Activated T-cell treated with anti-CD3 and anti-CD28 coated beads for 1 hour (primary cell): ENCODE results near the gene IL17RD.
"Not testable (repeated sequence)": the region's sequence is repeated elsewhere in the genome, so short reads cannot be mapped to it uniquely, and the experiment has no call there.

ENCODE experiments used
- DNase-seq: peaks from one replicate; pipeline ENCODE4 v3.0.0-alpha.2; 2020; ENCODE audit warnings: low read depth

Gene IL17RD

DNA sequence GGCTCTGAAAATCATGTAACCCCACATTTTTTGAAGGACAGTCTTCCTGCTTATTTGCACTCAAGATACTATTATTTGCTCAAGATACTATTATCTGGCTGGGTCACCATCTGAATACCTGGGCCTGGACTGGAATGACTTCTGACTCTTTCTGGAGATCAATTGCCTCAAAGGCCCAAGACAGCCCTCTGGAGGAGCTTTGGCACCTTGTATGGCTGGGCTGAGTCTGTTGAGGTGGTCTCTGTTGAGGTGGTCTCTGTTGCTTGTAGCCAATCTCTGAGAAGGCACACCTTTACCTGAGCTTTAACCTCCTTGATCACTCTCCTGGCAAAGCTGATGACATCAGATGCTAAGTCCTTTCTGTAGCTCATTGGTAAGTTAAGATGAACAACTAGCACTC lies 71.7 kb downstream of the IL17RD start:
- no peak for DNase-seq

DNA sequence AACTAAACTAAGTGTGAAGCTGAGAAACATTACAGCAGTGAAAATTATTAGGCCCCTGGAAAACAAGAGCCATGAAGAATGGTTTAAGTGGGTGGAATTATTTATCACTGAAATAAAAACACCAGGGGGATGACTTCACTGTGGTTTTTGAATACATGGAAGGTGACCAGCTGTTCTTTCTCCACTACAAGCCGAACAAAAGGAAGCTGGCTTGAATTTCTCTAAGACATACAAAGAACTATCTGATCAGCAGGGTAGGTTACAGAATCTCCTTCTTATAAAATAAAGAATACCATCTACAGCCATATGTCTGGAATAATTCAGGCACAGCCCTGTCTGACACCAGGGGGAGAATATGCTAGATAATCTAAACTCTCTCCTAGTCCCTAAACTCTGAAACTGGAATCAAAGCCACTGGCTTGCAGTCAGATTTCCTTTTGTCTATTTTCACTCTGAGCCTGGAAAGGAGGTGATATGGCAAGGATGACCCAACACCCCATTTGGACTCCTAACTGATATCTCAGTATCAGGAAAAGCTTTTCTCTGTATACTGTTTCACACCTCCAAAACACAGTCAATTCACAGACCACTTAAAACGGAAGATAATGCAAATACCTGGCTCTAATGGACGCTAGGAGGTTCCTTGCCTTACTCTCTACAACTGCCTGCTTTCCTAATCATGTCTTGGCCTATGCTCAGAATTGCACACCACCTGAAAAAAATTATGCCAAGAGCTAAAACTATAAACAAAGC lies 73.5 kb downstream of the IL17RD start:
- no peak for DNase-seq

DNA sequence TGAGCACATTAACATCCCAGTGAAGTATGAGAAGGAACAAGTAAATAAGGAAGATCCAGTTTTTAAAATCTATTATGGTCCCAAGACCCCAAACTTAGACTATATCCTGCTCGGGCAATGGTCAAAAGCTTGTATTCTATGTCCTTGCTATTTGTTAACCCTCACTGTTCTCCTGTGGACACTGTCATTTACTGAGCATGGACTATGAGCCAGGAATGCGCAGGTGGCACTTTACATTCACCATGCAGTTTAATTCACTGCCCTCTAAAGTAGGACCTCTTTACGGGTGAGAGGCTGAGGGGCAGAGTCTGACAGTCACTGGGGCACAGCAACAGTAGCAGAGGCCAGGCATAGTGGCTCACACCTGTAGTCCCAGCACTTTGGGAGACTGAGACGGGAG lies 76.1 kb downstream of the IL17RD start:
- DNase-seq, result no peak

DNA sequence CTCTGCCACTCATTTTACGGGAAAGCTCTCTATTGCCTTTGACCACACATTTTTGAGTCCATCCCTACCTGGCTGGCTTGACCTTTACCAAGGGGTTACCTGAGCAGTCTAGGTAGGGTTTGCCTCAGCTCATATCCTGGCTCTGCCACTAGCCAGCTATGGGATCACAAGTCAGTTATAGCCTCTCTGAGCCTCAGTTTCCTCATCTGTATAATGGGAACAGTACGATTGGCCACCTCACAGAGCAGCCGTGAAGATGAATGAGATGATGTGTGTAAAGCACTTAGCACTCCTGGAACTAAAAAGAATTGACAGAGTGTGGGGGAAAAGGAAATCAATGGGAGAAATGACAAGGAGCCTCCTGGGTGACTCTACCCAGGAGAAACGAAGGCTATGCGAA lies 76.7 kb downstream of the IL17RD start:
- no peak for DNase-seq

DNA sequence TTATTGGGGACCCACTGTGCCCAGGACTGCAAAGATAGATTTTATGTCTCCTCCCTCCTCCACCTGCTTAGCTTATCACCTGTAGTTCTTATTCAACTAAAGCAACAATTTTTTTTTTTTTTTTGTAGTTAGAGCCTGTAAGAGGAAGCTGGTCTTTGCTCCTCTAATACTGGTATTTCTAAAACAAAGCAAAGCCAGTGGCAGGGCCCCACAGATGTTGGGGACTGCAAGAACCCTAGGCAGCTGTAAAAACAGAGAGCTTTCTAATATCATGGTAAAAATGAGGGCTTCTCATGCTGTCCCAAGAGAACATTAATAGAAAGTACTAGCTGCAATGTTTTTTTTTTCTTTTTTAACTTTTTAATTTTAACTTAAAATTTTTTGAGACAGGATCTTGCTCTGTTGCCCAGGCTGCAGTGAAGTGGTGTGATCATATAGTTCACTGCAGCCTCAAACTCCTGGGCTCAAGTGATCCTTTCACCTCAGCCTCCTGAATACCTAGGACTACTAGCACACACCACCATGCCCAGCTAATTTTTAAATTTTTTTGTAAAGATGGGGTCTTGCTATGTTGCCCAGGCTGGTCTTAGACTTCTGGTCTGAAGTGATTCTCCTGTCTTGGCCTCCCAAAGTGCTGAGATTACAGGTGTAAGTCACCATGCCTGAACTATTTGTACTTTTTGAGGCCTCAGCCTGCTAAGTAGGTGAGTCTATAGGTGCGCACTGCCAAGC lies 77.6 kb downstream of the IL17RD start:
- no peak for DNase-seq

DNA sequence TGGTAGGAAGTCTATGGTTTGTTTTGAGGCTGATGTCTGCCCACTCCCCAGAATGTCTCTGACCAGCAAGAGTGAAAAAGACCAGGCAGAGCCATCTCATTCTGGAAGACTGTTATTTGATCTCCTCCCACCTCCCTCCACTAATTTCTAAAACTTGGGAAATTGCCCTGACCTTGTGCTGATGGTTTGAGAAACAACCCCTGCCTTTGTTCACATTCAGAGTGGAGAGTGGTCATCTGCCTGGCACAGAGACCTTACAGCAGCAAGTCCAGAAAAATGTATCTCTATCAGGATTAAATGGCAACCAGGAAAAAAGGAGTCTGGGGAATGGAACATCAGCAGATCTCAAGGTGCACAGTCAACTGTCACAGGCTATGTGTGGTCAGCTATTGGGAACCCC lies 79.0 kb downstream of the IL17RD start:
- no peak for DNase-seq

DNA sequence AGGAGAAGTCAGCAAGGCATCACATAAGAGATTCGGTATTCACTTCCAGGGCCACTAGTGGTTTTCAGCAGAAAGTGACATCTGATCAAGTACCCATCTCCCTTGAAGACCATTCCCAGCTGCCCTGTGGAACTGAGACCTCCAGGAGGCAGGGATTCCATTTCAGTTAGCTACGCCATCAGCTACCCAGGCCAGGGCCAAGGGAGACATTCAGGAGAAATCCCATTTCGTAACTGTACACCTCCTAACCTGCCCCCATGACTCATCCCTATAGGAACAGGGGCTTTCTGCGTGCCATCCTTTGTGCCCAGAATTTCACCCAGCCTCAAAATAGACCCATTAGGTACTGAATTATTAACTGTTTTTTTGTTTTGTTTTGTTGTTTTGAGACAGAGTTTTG lies 79.9 kb downstream of the IL17RD start:
- DNase-seq, result no peak

DNA sequence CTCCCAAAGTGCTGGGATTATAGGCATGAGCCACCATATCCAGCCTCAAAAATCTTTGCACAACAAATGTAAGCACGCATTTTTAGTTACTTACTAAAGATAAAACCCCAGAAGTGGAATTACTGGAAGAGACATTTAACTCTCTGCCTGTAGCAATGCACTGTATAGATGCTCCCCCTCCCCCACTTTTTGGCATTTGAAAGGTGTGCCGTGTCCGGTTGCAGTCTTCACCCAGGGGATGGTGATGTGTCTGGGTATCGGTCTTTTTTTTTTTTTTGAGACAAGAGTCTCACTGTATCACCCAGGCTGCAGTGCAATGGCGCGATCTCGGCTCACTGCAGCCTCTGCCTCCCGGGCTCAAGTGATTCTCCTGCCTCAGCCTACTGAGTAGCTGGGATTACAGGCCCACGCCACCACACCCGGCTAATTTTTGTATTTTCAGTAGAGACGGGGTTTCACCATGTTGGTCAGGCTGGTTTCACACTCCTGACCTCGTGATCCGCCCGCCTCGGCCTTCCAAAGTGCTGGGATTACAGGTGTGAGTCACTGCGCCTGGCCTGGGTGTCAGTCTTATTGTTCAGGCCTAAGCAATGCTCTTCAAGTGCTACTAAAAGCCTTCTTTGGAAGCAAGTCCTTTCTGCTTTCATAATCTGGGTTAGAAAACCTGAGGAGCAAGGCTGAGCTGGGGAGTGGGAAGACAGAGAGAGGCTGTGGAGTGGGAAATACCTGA lies 81.7 kb downstream of the IL17RD start:
- not testable (repeated sequence) for DNase-seq

DNA sequence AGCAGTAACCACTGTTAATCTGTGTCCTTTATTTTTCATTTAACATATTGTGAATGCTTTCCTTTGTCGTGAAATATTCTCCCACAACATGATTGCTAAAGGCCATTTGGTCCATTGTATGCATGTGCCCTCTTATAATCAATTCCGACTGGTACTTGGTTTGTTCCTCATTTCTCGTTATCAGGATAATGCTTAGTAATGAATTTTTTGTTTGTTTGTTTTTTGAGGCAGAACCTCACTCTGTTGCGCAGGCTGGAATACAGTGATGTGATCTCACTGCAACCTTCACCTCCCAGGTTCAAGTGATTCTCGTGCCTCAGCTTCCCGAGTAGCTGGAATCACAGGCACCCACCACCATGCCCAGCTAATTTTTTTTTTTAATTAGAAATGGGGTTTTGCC lies 82.7 kb downstream of the IL17RD start:
- DNase-seq, result no peak

DNA sequence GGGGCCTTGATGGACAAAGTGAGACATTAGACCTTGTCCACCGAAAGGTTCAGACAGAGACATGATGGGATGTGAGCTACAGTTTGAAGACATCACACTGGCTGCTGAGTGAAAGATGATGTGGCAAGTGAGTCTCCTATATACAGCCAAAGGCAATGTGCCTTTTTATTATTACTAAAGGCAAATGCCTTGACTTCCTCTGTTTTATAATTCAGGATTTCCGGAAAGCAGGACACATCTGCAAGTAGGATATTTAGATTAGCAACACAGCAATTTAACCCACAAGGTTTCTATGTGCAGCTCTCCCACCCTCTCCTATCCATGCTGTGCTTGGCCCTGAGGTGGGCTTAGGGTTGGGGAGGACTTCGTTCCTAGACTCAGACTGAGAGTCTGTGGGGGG lies 84.0 kb downstream of the IL17RD start:
- DNase-seq, result no peak

DNA sequence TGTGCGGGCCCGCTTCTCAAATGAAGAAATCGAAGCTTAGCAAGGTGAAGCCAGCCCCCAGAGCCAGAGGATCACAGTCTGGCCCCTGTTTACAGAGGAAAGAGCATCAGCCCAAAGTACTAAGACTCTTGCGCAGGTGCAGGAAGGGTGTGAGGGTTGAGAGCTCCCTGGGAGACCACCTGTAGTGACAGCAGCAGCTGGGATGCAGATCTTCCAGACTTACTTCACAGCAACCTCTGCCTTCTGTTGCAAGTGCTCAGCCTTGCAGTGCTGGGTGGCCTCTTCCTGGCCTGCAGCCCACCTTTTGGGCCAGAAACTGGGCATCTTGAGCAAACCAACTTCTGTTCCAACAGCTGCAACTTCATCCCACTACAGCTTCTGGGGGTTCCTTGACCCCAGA lies 85.0 kb downstream of the IL17RD start:
- DNase-seq, result no peak

DNA sequence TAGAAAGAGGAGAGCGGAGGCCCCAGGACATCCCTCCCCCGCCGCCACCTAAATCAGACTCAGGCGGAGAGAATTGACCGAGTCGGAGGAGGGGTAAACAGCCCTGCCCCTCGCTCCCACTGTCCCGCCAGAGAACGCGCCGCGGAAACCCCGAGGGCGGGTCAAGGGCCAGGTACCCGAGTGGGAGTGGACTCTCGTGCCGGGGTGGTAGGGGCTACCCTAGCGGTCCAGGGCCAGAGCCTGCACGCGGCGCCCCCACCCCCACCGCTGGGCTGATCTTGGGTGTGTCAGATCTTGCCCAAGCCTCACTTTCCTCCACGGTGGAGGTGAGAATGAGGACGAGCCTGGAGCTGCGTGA lies 85.7 kb downstream of the IL17RD start:
- DNase-seq, result no peak

DNA sequence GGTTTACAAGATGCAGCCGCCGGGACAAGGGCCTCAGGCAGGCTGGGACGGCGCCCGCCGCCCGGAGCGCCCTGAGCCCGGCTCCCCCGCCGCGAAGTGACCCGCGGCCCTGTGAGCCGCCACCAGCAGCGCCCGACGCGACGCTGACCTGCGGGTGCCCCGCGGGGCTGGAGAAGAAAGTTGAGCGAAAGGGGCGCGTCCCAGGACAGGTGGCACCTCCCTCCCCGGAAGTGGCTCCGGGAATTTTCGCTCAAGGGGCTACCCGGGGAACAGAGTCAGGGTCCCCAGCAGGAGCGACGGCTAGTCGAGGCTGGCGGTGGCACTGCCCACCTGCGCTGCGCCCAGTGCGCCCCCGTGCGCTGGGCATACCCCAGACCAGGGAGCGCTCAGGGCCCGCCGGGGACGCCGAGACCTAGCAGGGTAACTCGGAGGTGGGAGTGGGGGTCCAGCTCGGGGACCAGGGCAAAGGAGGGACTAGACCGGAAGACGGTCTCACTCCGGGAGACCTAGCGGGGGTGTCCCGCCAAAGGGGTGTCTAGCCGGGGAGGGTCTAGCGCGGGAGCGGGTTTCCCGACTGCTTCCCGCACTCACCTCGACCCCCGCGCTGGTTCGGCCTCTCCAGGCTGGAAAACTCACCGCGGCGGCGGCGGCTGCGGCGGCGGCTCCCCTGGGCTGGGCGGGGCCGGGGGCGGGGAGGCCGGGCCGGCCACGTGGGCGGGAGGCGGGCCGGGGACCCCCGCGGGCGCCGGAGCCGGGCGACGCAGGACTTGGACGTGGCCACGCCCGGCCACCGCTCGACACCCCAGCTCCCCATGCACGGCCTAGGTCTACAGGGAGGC lies 86.3 kb downstream of the IL17RD start:
- no peak for DNase-seq

DNA sequence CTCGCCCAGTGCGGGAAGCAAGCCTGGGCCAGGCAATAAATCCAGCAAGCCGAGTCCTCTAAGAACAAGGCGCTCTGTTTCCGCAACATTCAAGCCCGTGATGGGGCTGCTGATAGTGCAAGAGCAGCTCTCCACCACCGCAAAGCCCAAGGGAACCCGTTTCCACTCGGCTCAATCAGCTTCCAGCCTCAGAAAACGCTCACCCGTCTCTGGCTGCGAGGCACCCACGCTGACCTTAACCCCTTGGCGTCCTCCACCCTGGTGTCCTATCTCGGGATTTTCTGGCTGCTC lies 86.9 kb downstream of the IL17RD start:
- no peak for DNase-seq

DNA sequence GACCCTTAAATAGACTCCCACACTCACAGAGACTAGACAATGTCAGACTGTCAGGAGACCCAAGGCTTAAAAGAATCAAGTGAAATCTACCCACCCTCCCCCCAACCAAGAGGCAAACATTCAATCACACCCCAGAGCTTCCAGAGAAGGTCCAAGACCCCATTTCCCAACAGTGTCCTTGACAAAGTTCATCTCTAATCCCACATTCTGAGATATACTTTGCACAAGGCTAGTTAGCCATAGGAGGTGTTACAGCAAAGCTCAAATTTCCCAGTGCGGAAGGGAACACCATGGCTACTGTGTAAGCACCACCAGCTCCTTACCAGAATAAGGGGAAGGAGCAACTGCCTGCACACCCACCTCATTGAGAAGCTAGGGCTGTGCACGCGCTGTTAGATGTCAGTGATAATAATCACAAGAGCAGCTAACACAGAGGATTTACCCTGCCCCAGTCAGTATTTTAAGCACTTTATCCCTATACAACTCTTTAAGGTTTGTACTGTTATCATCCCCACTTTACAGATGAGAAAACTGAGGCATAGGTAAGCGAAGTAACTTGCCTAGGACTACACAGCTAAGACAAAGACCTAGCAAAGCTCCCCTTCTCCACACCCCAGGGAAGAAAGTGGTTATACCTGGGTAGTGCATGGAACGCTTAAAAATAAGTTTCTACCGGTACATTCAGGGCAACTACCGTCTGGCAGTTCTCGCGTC lies 87.4 kb downstream of the IL17RD start:
- no peak for DNase-seq

DNA sequence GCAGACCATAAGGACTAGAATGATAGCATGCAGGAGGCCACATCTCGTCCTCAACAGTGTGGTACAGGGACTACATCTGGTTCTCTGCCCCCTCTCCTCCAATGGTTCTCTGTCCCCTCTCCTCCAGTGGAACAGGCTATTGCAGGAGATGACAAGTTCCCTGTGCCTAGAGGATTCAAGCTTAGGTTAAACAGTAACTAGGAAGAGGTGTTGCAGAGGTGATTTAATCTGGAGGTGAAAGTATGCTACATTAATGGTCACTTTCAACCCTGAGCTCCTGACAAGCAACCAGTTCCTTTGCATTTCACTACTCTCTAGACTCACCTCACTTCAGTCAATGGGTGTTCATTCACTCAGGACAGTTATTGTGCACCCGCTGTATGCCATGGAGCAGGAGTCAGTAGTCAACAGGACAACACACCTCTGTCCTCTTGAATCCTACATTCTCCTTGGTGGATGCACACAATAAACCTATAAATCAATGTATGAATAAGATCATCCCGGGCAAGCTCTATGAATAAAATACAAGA lies 88.7 kb downstream of the IL17RD start:
- no peak for DNase-seq

DNA sequence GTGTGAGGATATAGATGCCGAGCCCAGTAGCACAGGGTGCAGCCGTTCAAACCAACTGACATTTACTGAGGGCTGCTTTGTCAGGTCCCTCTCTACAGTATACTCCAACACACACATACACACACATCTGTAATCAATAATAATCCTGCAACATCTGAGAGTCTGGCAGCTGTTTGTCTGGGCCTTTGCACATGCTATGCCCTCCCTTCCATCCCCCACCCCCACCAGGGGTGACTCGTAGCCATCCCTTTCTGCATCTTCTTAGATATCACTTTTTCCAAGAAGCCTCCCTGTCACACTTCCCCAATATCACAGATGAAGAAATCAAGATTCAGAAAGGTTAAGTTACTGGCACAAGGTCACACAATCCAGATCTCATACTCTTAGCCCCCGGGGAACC lies 91.0 kb downstream of the IL17RD start:
- DNase-seq, result no peak

DNA sequence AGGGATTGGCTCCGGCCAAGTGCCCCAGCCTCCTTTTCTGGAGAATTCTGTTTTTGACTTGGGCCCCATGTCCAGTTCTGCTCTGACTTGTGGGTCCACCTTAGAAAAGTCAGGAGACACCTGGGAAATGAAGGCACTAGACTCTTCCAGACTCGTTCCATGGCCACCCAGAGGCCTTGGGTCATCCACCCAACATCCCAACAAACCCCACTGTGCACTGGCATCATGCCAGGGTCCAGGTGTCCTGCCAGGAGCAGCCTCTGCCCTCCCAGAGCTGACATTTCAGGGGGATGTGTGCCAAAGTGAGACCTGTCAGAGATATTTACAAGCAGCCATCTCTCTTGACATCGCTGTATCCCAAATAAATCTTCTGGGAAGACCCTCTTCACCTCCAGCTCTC lies 91.5 kb downstream of the IL17RD start:
- DNase-seq, result no peak

DNA sequence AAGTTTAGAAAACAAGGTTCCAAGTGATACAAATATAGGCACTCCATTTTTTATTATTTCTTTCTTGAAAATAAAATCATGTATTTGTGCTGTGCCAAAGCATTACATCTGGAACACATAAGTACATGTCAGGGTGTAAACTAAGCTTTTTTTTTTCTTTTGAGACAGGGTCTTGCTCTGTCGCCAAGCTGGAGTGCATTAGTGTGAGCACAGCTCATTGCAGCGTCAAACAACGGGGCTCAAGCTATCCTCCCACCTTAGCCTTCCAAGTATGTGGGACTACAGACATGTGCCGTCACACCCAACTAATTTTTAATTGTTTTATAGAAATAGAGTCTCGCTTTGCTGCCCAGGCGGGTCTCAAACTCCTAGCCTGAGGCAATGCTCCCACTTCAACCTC lies 95.7 kb downstream of the IL17RD start:
- DNase-seq, result no peak

DNA sequence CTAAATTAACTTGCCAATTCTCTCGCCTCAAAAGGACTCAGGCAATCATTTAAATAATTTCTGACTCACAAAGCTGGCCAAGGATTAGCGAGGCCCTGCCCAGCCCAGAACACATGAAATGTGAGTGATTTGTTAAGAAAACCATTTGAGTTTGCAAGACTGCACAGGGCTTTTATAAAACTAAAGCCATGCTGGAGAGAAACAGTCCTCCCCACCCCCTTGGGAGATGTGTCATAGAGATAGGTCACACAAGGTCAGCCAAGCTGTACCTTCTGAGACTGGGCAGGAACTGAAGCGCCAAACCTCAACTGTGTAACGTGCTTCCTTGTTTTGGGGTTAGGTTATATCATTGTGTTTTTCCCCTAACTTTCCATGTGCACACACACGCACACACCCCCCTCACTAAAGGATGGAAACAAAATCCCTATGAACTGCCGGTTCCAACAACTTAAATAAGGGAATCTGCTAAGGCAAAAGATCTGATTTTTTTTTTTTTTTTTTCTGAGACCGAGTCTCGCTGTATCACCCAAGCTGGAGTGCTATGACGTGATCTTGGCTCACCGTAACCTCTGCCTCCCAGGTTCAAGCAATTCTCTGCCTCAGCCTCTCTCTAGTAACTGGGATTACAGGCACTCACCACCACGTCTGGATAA lies 96.6 kb downstream of the IL17RD start:
- DNase-seq, result no peak

DNA sequence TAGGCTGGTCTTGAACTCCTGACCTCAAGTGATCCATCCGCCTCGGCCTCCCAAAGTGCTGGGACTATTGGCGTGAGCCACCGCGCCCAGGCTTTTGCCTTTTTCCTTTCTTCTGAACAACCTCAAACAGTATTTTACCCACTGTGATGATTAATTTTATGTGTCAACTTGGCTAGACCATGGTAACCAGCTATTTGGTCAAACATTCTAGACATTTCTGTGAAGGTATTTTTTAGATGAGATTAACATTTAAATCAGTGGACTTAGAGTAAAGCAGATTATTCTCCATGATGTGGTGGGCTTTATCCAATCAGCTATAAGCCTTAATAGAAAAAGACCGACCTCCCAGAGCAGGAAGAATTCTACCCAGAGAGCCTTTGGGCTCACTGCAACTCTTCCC lies 98.7 kb downstream of the IL17RD start:
- no peak for DNase-seq
